Central memory CD8-positive, alpha-beta T cell (primary cell): ENCODE results near the gene CTNNBL1.

Experiments
- ATAC-seq: fragments of 150-1000 bp; cut with Tn5 transposase; replicated peaks from 2 replicates; pipeline ENCODE4 v1.10.0; 2022; ENCODE audit warnings: mild to moderate bottlenecking, moderate FRiP score, moderate number of reproducible peaks; ENCODE audit not compliant: poor library complexity, severe bottlenecking; ENCODE audit errors: extremely low read depth
- DNase-seq, 2 donors: peaks; one replicate each; pipeline ENCODE4 v3.0.0; 2021; ENCODE audit warnings: low spot score in 2 of 2
- H3K27ac Mint-ChIP-seq: one replicate; pipeline ENCODE4 v1.8.0; 2022; ENCODE audit warnings: low read depth, mild to moderate bottlenecking, moderate library complexity, mixed read lengths
- H3K27me3 Mint-ChIP-seq: one replicate; pipeline ENCODE4 v1.8.0; 2022; ENCODE audit warnings: mixed read lengths
- H3K36me3 Mint-ChIP-seq: one replicate; pipeline ENCODE4 v1.8.0; 2022; ENCODE audit warnings: mild to moderate bottlenecking, moderate library complexity, mixed read lengths; ENCODE audit not compliant: insufficient read depth
- H3K4me1 Mint-ChIP-seq: one replicate; pipeline ENCODE4 v1.8.0; 2022; ENCODE audit warnings: mixed read lengths
- H3K4me3 Mint-ChIP-seq: one replicate; pipeline ENCODE4 v1.8.0; 2022; ENCODE audit warnings: mild to moderate bottlenecking, moderate library complexity, mixed read lengths
- H3K9me3 Mint-ChIP-seq: one replicate; pipeline ENCODE4 v1.8.0; 2022; ENCODE audit warnings: mixed read lengths

Gene CTNNBL1

DNA sequence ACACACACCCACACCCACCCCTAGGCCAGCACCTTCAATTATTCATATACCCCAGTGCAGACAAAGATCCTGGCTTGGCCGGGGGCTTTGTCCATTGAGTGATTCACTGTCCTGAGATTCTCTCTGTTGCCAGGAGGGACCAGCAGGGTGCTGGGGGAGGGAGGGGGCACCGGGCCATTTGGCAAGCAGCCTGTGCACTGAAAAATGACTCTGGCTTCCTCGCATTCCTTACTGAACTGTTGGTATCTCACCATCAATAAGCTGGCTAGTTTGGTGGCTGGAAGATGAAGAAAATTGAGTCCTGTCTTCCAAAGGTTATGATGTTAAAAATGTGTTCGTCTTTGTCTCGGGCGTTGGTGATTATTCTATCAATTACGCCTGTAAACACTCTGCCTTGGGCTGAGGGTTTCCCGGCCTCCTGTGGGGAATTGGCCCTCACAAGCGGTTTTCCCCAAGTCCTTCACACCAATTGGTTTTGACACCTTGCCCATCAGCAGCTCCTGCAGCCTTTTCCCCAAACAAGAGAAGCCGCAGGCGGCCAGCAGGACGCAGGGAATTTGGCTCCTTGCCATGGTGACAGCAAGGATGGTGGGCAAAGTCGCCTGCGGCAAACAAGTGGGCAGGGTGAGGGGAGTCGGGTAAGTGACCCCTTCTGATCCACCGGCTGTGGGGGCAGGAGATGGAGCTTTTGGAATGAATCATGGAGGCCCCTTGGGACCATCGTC lies 214.0 kb downstream of the CTNNBL1 start:
- no peak for ATAC-seq
- no peaks in the 10 kb centered on the region for H3K9me3 Mint-ChIP-seq
- H3K4me1 Mint-ChIP-seq = peaks cover 6% of the 10 kb centered on the region
- peaks cover 71% of the 10 kb centered on the region for H3K27me3 Mint-ChIP-seq
- no peak overlapping the region for H3K4me3 Mint-ChIP-seq
- no peak overlapping the region for H3K27ac Mint-ChIP-seq
- H3K36me3 Mint-ChIP-seq = no peaks in the 10 kb centered on the region
- DNase-seq = no peak

- no peak for DNase-seq
- H3K27ac Mint-ChIP-seq = no peak overlapping the region
- ATAC-seq = no peak
- no peaks in the 10 kb centered on the region for H3K9me3 Mint-ChIP-seq
- H3K36me3 Mint-ChIP-seq = no peaks in the 10 kb centered on the region
- H3K4me1 Mint-ChIP-seq = no peaks in the 10 kb centered on the region
- no peak overlapping the region for H3K4me3 Mint-ChIP-seq
- peaks cover 49% of the 10 kb centered on the region for H3K27me3 Mint-ChIP-seq
Observed at GRCh38 chr20:37911261-37911660, 217.4 kb downstream of the CTNNBL1 start.

DNA sequence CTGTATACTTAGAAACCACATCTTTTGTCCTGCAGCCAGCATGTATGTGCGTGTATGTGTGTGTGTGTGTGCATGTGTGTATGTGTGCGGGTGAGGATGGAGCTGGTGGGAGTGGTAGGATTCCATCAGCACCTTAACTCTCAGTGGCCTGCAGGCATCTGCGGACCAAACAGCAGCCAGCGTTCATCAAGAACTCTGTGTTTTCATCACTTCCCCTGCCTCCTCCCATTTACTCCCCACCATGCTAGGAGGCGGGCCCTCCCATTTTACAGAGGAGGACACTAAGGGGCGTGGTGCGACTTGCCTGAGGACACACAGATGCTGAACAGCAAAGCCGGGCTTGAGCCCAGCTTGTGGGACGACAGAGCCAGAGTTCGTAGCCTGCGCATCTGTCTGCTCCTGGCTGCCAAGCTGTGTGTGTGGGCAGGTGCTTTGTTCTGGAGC lies 218.0 kb downstream of the CTNNBL1 start:
- Mint-ChIP-seq H3K4me3 (no peak overlapping the region), H3K36me3 (no peaks in the 10 kb centered on the region), H3K27ac (no peak overlapping the region), H3K4me1 (no peaks in the 10 kb centered on the region), H3K9me3 (no peaks in the 10 kb centered on the region), H3K27me3 (peaks cover 49% of the 10 kb centered on the region)
- ATAC-seq (no peak), DNase-seq (no peak)

- Mint-ChIP-seq H3K27me3 (peaks cover 41% of the 10 kb centered on the region), H3K4me1 (no peaks in the 10 kb centered on the region), H3K27ac (no peak overlapping the region), H3K4me3 (no peak overlapping the region), H3K9me3 (no peaks in the 10 kb centered on the region), H3K36me3 (no peaks in the 10 kb centered on the region)
- ATAC-seq (no peak), DNase-seq (no peak)
Observed at GRCh38 chr20:37912874-37913273, 219.0 kb downstream of the CTNNBL1 start.

DNA sequence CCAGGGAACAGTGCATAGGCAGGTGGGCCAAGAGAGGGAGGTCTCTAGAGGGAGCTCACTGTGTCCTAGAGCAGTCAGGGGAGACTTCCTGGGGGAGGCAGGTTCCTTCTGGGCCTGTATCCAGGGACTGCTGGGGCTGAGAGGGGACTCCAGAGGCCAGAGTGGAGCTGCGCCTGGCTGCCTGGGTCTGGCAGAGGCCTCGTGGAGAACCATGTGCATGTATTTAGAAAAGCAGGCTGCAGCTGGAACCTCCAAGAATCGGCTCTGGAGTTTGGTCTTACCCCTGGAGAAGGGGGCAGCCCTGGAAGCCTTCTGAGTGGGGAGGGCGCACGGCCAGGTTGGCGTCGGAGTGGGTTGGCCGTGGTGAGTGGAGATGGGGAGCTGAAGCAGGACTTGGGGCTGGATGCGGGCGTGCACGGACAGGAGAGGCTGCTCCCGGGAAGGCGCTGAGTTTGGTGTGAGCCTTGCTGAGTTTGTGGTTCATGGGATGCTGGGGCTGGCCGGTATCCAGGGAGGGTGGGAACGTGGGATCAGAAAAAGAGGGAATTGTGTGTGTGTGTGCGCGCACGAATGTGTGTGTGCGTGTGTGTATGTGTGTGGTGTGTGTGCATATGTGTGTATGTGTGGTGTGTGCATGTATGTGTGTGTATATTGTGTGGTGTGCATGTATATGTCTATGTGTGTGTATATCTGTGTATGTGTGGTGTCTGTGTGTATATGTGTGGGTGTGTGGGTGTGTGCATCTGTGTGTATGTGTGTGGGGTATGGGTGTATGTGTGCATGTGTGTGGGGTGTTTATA lies 219.9 kb downstream of the CTNNBL1 start:
- no peaks in the 10 kb centered on the region for H3K9me3 Mint-ChIP-seq
- H3K36me3 Mint-ChIP-seq = no peaks in the 10 kb centered on the region
- ATAC-seq (no peak), DNase-seq (no peak)
- H3K27me3 Mint-ChIP-seq = peaks cover 32% of the 10 kb centered on the region
- H3K4me1 Mint-ChIP-seq = no peaks in the 10 kb centered on the region
- no peak overlapping the region for H3K4me3 Mint-ChIP-seq
- H3K27ac Mint-ChIP-seq = no peak overlapping the region

- Mint-ChIP-seq H3K27me3 (peaks cover 26% of the 10 kb centered on the region), H3K9me3 (no peaks in the 10 kb centered on the region), H3K36me3 (no peaks in the 10 kb centered on the region), H3K4me3 (peak overlapping the region; percentile 0), H3K4me1 (no peaks in the 10 kb centered on the region), H3K27ac (no peak overlapping the region)
- ATAC-seq = no peak
- no peak for DNase-seq
Observed at GRCh38 chr20:37914367-37914671, 220.5 kb downstream of the CTNNBL1 start.

DNA sequence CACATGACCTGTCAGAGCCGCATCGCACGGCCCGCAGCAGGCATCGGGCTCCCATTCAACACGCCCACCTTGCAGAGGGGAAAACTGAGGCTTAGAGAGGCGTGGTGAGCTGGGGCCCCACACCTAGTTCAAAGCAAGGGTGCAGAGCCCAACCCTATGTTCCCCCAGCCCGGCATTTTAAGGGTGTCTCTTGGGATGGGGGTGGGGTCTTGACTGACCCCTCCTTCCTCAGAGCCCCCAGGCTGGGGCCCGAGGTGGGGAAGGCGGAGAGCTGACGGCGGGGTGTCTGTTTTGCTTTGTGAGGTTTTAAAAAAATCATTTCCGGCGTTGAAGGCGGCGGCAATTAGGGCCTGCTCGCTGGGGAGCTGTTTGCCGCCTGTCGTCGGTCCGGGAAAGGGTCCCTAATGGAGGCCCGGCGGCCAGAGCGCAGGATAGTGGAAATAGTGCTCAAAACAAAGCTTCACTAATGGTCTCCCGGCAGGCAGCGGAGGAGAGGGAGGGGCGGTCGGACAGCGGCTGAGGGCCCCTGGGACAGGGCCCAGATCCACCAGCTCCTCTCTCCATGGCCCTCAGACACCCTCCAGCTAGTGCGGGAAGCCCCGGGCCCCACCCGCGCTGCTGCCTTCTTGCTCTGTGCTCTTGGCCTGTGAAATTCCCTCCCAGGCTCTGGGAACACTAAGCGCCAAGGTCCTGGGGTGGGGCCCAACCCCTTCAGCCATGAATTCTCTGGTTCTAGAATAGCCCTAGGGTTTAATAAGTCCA lies 221.0 kb downstream of the CTNNBL1 start:
- peaks cover 26% of the 10 kb centered on the region for H3K27me3 Mint-ChIP-seq
- H3K27ac Mint-ChIP-seq = no peak overlapping the region
- H3K9me3 Mint-ChIP-seq = no peaks in the 10 kb centered on the region
- ATAC-seq (no peak), DNase-seq (no peak)
- H3K4me3 Mint-ChIP-seq = peak overlapping the region; percentile 0
- H3K36me3 Mint-ChIP-seq = no peaks in the 10 kb centered on the region
- H3K4me1 Mint-ChIP-seq = no peaks in the 10 kb centered on the region

GRCh38 chr20:37915434-37915787 lies 221.6 kb downstream of the CTNNBL1 start:
- ATAC-seq (no peak), DNase-seq (no peak)
- Mint-ChIP-seq H3K4me3 (no peak overlapping the region), H3K9me3 (no peaks in the 10 kb centered on the region), H3K36me3 (no peaks in the 10 kb centered on the region), H3K27ac (no peak overlapping the region), H3K27me3 (peaks cover 28% of the 10 kb centered on the region), H3K4me1 (no peaks in the 10 kb centered on the region)

DNA sequence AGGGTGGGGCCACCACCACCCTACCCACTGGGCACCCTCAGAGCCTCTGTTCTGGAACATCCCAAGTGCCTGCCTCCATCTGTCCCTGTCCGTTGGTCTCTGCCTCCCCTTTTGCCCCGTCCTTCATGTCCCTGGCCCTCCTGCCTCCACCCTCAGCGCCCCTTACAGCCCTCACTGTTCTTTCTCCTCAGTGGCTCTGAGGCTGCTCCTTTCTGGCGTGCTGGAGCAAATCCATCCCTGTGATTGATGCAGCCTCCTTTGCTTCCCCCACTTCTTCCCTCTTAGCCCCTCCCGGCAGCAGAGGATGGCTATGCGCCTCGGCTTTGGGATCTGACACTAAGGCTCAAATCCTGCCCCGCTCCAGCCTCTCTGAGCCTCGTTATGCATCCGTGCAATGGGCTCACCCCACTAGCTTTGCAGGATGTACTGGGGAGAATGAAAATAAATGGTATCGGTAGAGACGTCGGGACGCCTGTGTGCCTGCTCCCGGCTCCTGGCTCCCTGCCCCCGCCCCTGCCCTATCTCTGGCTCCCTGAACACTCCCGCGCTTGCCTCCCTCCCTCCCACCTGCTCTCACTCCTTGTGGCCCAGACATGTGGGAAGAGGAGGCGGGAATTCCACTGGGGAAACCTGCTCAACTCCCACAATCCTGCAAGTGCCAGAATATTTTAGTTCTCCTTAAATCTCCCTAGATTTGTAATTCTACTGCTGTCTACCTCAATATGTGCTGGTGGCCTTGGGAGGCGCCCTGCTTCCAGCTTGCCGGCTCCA lies 222.2 kb downstream of the CTNNBL1 start:
- Mint-ChIP-seq H3K36me3 (no peaks in the 10 kb centered on the region), H3K27ac (no peak overlapping the region), H3K4me3 (no peak overlapping the region), H3K9me3 (no peaks in the 10 kb centered on the region), H3K27me3 (peaks cover 34% of the 10 kb centered on the region), H3K4me1 (no peaks in the 10 kb centered on the region)
- no peak for ATAC-seq
- DNase-seq = no peak

GRCh38 chr20:37917461-37917860 lies 223.6 kb downstream of the CTNNBL1 start:
- Mint-ChIP-seq H3K4me1 (no peaks in the 10 kb centered on the region), H3K27ac (no peak overlapping the region), H3K4me3 (no peak overlapping the region), H3K36me3 (no peaks in the 10 kb centered on the region), H3K27me3 (peaks cover 37% of the 10 kb centered on the region), H3K9me3 (no peaks in the 10 kb centered on the region)
- no peak for ATAC-seq
- DNase-seq = no peak

DNA sequence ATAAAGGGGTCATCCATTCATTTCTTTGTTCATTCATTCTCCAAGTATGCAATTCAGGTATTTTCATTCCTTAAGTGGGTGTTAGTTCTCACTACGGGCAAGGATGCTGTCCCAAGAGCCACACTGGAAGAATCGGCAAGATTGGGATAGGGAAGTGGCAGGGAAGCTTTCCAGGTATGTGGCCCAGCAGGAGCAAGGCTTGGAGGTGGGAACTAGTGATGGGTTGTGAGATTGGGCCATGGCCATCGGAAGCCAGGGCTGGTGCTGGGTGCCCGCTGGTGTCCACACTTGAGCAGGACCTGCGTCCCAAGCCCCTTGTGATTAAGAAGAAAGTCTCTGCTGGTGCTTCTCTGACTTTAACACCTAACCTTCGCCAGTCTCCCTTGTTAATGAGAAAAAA lies 224.2 kb downstream of the CTNNBL1 start:
- no peak for ATAC-seq
- Mint-ChIP-seq H3K27me3 (peaks cover 37% of the 10 kb centered on the region), H3K36me3 (peaks cover 3% of the 10 kb centered on the region), H3K4me3 (no peak overlapping the region), H3K9me3 (no peaks in the 10 kb centered on the region), H3K27ac (no peak overlapping the region), H3K4me1 (no peaks in the 10 kb centered on the region)
- DNase-seq = no peak

DNA sequence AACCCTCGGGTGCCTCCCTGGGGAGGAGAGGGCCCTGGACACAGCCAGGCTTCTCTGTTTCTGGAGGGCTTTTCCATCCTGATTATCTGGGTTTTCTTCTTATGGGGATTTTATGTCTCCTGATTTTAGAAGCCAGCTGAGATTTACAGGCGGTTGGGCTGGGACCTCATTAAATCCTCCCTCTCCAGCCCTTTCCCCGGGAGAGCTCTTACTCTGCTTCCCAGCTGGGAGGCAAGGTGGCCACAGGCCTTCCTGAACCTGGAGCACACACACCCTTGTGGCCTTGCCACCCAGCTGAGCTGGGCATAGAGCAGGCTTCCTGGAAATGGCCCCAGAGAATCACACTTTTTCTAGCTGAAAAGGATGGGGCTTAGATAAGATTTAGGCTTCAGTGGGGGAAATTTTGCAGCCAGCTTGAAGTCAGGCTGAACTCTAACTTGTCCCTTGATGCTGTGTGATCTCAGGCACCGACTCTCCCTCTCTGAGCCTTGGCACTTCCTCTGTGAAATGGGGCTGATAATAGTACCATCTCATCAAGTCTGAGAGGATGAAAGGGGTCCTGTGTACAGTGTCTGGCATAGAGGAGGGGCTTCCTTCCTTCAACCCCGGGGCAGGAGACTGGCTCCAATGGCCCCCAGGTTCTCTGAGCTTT lies 225.7 kb downstream of the CTNNBL1 start:
- peaks cover 36% of the 10 kb centered on the region for H3K27me3 Mint-ChIP-seq
- H3K36me3 Mint-ChIP-seq = peaks cover 3% of the 10 kb centered on the region
- no peaks in the 10 kb centered on the region for H3K9me3 Mint-ChIP-seq
- no peak overlapping the region for H3K27ac Mint-ChIP-seq
- no peak for ATAC-seq
- H3K4me3 Mint-ChIP-seq = no peak overlapping the region
- no peak for DNase-seq
- H3K4me1 Mint-ChIP-seq = no peaks in the 10 kb centered on the region
